Hematopoietic multipotent progenitor cell treated with erythropoietin and hydrocortisone succinate and interleukin-3 and kit ligand, for 15 days (in vitro differentiated cells): Measurements from ENCODE around the gene ANXA8L1.
"Not testable (repeated sequence)": the region's sequence is repeated elsewhere in the genome, so short reads cannot be mapped to it uniquely, and the experiment has no call there.

Experiments used
- DNase-seq: peaks from one replicate; pipeline ENCODE4 v3.0.0-alpha.2; 2015; ENCODE audit warnings: low spot score

Gene ANXA8L1, protein sequence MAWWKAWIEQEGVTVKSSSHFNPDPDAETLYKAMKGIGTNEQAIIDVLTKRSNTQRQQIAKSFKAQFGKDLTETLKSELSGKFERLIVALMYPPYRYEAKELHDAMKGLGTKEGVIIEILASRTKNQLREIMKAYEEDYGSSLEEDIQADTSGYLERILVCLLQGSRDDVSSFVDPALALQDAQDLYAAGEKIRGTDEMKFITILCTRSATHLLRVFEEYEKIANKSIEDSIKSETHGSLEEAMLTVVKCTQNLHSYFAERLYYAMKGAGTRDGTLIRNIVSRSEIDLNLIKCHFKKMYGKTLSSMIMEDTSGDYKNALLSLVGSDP

DNA sequence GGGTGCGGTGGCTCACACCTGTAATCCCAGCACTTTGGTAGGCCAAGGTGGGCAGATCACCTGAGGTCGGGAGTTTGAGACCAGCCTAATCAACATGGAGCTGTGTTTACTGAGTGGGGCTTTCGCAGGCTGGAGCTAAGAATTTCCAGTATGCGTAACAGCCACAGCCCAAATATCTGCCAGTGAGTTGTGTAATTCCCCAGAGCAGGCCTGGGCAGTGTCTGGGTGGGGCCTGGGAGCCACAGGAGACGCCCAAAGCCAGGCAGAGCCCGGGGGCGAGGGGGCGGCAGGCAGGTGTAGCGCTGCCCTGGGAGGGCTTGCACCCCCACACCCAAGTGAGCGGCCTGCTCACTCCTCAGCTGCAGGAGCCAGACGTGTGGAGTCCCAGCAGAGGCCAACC, at the start of gene ANXA8L1:
Gene ANXA8L1, plus strand, starts transcription at position 371 of the 400 bp plus-strand sequence. CDS start 76 bp downstream, outside the sequence.
- not testable (repeated sequence) for DNase-seq

DNA sequence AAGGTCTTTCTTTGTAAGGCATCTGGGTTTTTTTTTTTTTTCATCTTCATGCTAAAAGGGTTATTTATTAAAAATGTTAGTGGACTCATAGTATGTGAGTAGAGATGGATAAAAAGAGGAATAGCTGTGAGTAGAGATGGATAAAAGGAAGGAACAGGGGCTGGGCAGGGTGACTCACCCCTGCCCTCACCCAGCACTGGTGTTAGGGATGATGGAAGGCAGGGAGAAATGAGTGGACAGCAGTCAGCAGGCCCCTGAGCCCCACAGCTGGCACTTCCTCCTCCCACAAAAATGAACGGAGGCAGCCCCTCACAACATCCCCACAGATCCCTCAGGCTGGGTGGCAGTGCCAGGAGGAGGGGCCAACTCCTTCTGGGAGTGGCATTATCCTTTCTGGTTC, 49.5 kb upstream of the ANXA8L1 start:
- DNase-seq: no peak

DNA sequence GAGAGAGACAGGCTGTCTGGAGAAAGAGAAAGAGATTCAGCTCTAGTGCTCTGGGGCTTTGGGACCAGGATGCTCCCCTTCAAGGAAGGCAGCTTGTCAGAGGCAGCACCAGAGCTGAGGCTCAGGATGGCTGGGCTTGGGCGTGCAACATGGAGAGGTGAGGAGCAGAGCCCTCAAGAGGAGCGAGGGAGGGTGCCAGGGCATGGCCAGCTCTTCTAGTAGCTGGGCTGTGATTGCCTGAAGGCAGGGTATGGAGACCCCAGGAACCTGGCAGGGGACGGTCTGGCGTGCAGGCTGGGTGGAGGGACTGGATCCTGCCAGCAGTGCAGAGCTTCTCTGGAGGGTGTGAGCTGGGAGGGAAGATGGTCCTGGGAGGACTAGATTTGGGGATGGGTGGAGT, 48.6 kb upstream of the ANXA8L1 start:
- no peak for DNase-seq

DNA sequence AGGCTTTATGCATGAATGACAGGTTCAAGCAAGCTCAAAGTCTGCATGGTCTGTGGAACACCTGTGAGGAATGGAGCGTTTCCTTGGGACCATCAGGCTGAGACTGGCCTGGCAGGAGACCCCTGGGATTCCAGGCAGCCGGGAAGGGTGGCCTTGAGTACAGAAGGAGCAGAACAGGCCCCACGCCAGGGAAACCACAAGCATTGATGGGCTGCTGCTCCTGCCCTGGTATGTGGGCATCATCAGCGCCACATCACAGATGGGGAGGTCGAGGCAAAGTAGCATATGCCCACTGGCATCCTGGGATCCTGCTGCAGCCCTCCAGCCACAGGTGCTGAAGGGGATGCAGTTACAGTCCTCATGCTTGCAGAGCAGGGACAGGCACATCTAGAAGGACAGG, 47.9 kb upstream of the ANXA8L1 start:
- no peak for DNase-seq

DNA sequence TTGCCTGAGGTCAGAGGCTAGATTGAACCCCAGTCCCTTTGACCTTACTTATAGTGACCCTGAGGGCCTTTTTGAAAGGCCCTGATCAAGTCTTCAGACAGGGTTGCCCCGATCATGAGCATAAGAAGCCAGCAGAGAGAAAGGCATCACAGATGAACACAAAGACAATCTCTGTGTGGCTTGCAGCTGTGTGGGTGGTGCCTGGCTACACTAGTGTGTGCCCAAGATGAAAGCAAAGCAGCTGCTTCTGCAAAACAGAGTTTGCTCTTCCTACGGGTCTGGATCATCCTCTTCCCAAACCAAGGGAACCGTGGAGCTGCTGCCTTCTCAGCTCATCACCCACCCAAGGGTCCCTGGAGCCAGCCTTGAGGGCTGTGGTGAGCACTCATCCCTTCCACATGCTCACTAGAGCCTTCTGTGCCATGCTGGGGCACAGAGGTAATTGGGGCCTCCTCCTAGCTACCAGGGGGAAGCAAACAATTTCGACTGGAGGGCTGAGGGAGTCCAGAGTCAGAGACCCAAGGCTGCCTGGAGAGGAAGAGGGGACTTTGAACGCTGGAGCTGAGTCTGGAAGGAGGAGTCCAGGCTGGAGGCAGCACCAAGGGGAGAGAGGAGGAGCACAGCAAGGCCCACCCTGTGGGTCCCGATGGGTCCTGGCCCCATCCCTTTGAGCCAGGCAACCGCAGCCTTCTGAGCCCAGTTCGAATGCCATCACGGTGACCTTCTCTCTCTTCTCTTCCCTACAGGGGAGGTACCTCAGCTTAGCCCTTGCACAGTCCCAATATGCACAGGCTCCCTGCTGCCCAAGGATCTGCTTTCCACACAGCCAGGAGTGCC, 46.5 kb upstream of the ANXA8L1 start:
- DNase-seq: no peak

DNA sequence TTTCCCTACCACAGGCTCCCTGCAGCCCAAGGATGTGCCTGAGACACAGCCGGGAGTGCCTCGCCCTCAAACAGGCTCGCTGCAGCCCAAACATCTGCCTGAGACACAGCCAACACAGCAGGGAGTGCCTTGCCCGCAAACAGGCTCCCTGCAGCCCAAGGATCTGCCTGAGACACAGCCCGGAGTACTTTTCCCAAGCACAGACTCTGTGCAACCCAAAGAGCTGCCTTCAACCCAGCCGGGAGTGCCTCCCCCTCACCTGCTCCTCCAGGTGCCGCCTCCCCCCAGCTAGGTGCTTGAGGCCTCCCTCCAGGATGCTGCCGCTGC, 45.9 kb upstream of the ANXA8L1 start:
- no peak for DNase-seq

DNA sequence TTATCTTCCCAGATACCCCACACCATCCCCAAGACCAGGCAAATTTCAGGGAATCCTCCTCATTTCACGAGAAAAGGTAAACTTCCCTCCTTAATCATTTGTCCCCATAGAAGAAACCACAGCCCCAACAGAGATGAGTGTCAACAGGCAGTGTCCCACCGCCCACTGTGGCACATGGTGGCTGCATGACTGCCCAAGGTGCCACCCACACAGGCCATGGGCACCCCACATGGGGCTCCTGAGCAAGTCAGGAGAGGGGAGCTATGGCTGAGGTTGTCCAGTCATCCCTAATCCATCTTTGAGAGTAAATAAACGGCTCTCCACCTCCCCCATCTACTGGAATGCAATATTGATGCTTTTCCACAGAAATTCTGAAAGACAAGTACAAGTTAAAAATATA, 44.7 kb upstream of the ANXA8L1 start:
- DNase-seq: no peak

DNA sequence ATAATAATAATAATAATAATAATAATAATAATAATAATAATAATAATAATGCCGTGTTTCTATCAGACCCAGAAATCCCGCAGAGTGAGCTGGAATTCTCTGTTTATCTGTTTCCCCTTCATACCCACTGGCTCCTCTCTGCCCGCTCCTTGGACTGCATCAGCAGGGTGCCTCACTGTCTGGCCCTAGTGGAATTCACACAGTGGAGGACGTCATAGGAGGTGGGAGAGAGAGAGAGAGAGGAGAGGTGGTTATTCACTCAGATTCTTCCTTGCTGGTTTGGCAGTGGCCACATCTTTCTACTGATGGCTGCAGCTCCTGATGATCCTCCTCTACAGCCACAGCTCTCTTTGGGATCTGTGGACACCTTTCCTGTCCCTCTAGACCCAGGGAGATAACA, 10.1 kb upstream of the ANXA8L1 start:
- DNase-seq: not testable (repeated sequence)

DNA sequence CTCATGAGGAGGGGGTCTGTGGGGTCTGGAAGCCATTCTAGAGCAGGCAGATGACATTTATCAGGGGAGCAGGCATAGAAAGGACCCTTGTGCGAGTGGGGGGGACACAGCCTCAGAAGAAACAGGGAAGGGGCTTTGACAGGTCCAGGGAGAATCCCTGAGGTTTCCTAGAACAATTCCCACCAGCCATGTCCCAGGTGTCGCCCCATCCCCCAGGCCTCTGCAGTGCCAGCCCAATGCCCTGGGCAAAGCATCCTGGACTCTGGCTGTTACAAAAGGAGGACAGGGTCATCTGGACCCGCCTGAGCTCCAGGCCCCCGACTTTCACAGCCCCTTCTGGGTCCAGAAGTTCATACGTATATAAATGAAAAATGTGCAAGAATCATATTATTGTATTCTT, 8.4 kb upstream of the ANXA8L1 start:
- DNase-seq: not testable (repeated sequence)

DNA sequence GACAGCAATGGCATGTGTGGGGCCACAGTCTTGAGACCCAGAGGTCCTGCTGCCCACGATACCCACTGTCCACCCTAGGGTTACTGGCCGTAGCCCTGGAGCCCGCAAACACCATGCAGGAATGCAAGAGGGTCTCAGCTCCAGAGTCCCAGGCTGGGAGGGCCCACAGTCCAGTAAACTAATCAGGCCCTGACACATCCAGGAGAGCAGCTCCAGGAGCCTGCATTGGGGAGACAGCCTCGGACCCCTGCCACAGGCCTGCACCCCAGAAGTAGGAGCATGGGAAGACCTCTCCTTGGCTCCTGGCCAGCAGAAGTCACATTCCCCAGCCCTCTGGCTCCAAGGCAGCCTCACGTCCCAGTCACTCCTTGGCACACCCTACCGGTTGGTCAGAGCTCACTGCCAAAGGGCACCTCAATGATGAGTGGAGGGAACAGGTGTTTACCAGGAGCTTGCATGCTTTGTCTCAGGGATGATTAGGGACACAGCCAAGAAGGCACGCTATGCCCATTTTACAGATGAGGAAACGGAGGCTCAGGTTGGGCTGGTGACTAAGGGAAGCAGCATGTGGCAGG, 7.8 kb upstream of the ANXA8L1 start:
- not testable (repeated sequence) for DNase-seq

DNA sequence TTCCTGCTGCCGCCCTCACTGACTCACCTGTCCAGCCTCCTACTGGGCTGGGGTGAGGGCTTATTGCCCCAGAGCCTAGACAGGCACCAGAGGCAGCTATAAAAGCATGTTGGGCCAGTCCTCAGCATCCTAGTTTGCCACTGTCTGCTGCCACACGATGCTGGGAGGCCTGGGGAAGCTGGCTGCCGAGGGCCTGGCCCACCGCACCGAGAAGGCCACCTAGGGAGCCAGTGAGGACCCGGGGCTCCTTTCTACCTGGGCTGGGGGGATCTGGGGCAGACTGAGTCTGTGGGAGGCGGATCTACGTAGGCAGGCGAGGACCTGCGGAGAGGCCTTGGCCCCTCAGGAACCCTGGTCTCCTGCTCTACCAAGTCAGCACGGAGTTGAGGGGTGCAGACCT, 6.6 kb upstream of the ANXA8L1 start:
- DNase-seq: not testable (repeated sequence)

DNA sequence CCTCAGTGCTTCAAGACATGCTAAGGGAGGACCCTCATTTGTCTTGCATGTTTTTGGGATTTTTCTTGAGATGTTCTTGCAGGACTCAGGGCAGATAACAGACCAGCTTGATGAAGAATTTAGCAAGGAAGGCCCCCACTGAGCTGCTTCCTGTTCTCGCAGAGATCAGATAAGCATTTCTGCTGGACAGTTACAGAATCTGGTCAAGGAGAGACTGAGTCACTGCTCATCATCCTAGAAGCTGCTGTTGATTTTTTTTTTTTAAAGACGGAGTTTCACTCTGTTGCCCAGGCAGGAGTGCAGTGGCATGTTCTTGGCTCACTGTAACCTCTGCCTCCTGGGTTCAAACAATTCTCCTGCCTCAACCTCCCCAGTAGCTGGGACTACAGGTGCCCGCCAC, 1.2 kb upstream of the ANXA8L1 start:
- DNase-seq: not testable (repeated sequence)

DNA sequence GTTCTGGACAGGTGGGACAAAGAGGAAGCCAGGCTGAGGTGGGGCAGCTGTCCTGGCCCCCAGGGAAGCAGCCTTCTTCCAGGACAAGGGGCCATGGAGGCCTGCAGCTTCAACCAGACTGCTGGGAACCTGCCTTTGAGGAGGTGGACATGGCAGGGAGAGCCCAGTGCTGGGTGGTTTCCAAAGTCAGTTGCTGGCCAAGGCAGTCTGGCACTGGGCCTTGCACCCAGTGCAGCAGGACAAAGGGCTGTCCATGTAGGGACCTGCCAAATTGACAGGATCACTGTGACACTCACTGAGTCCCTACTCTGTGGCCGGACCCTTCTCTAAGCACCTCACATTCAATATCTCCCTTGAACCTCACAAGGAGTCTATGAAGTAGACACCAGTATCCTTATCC, 1.4 kb downstream of the ANXA8L1 start:
- not testable (repeated sequence) for DNase-seq

DNA sequence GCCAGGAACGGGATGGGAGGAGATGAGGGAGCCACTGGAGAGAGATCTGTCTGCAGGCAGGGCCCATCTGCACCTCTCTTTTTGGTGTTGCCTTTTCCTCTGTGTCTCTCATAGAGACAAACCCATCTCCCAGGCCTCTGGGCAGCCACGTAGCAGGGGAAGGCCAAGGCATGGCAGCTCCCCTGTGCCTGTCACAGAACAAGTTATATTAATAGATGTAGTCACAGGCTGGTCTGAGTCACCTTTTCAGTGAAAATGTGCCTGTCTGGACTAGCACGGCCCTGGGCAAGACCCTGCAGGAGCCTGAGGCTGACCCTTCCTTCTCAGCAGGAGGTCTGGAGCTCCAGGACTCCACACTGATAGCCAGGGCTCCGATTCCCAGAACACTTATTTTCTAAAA, 2.1 kb downstream of the ANXA8L1 start:
- DNase-seq: not testable (repeated sequence)

DNA sequence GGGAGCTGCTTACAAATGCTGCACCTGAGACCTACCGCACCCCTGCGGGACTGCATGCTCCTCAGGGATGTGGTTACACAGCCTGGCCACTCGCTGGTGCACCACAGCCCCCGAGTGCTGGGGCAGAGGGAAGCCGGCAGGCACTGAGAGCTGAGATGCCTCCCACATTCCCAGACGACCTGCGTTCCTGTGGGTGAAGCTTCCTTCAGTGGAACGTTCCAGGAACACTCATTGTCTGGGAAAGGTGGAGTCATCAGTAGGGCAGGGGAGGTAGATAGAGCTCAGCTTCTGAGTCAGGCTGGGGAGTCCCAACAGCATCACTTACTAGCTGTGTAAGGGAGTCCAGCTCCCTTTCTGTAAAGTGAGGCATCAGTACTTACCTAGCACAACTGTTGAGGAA, 2.5 kb downstream of the ANXA8L1 start:
- not testable (repeated sequence) for DNase-seq

DNA sequence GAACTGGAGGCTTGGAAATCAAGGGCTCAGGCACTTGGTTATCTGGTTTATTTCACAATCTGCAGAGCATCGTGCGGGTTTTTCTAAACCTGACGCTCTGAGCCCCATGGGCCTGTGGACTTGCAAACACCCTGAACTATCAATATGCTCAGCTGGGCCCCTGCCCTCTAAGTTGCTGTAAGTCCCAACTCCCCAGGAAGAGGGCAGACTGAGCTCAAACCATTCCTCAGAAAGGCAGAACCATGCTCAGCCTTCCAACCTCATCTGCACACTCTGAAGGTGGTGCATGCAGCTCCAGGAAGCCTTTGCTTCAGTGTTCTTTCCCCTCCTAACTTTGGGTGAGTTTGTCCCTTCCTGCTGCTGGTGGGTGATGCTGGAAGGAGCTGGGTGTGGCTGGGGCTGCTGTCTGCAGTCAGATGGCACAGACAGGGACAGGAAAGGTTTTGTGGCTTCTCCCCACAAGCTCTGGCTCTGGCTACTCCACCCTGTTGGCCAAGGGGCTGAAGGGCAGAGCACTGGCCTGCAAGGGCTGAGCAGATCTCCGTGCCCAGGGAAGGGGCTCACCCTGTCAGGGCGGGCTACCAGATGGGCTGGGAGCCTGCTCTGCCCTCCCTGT, 3.8 kb downstream of the ANXA8L1 start:
- not testable (repeated sequence) for DNase-seq

DNA sequence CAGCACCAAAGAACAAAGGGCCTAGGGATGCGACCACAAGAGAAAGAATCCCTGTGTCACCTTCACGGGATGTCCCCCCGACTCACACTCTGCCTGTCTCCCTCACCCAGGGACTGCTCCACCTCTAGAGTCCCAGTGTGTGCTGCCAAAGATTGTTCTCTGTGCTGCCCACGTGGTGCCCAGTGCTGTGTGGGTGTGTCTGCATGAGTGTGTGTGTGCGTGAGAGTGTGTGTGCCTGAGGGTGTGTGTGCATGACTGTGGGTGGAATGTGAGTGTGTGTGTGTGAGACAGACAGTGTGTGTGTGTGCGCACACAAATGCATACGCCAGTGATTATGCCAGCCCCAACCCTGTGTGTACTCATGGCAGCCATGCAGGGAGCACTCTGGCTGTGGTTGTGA, 10.3 kb downstream of the ANXA8L1 start:
- not testable (repeated sequence) for DNase-seq

DNA sequence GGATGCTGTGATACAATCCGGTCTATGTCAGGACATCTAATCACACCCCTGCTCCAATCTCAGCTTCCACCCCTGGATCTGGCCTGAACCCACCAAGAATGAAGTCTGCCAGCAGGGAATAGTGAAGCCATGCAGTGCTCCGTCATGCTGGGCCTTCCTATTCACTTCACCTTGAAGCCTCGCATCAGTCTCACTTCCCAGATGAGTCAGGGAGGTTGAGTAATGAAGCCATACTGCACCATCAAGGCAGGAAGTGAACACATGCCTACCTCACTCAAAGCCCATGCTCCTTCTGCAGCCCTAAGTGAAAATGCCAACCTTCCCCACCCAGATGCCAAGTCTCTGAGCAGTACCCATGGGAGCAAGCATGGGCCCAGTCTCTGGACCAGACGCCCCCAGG, 11.1 kb downstream of the ANXA8L1 start:
- DNase-seq: not testable (repeated sequence)

DNA sequence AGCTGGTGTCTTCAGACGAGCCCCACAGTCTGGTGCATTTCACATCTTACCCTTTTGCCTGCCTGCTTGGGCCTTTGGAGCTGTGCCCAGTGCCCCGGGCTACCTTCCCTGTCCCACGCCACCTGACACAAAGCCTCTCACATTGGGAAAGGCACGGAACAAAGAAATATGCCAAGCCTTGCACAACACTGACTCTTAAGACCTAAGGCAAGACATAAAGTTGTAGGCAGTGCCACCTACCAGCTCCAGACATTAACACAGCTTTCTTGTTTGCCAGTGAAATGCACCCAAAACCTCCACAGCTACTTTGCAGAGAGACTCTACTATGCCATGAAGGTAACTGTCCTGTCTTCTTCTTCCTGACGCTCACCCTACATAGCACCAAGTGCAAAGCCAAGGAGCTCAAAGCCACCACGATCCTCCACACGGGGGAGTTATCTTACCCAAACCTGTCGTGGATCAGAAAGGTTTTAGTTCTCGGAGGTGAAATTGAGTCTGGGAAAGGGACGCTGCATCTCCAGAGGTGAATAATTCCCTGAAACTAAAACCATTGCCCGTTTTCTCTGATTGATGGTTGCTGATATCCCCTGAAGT, 11.8 kb downstream of the ANXA8L1 start:
- not testable (repeated sequence) for DNase-seq

DNA sequence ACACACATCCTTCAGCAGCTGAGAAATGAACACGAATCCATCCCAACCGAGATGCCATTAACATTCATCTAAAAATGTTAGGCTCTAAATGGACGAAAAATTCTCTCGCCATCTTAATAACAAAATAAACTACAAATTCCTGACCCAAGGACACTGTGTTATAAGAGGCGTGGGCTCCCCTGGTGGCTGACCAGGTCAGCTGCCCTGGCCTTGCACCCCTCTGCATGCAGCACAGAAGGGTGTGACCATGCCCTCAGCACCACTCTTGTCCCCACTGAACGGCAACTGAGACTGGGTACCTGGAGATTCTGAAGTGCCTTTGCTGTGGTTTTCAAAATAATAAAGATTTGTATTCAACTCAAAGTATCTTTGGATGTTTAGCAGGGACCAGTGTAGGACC, 15.8 kb downstream of the ANXA8L1 start:
- not testable (repeated sequence) for DNase-seq

DNA sequence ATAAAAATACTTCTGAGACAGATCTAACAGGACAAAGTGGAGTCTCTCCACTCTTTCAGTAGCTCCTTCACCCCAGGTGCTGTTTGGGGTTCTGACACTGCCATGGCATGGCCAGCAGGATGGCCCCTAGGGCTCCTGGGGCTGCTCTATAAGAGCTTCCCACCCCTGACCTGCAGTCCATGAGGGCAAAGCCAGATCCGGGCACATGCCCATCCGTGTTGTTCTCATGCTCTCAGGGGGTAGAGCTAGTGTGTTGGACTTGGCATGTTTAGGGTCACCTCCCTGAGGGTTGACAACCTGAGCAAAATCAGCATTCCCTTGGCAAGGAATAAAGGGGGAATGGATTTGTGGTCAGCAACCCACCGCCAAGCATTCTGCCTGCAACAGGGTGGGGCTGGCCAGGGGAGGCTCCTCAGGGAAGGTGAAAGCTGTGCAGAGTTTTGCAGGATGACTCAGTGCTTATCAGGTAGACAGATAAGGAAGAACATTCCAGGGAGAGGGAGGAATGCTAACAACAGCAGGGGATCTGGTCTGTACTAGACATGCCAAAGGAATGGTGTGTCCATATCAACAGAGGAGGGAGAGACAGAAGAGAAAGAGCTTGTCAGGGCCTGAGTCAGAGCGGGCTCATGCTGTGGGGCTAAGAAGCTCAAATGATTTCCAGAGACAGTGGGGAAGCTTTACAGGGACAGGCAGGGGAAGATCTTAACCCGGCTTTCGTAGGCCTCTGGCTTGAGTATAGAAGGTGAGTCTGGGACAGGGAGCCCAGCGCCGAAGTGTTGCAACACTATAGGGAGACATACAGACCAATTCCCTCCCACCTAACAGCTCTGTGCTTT, 21.1 kb downstream of the ANXA8L1 start:
- DNase-seq: not testable (repeated sequence)
